ENCODE results near the gene NUP98.

GRCh38 chr11:3764266-3764665 is 33.1 kb downstream of the NUP98 start:
- TF ChIP-seq, protein P1, sequence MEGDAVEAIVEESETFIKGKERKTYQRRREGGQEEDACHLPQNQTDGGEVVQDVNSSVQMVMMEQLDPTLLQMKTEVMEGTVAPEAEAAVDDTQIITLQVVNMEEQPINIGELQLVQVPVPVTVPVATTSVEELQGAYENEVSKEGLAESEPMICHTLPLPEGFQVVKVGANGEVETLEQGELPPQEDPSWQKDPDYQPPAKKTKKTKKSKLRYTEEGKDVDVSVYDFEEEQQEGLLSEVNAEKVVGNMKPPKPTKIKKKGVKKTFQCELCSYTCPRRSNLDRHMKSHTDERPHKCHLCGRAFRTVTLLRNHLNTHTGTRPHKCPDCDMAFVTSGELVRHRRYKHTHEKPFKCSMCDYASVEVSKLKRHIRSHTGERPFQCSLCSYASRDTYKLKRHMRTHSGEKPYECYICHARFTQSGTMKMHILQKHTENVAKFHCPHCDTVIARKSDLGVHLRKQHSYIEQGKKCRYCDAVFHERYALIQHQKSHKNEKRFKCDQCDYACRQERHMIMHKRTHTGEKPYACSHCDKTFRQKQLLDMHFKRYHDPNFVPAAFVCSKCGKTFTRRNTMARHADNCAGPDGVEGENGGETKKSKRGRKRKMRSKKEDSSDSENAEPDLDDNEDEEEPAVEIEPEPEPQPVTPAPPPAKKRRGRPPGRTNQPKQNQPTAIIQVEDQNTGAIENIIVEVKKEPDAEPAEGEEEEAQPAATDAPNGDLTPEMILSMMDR (IDR thresholded peaks at IDR 0.05; ENCODE audit: poor library complexity) = no peak
- TF ChIP-seq EZH2 (IDR thresholded peaks at IDR 0.05; ENCODE audit: borderline replicate concordance) (no peak), EZH2phosphoT487 (IDR thresholded peaks at IDR 0.05; ENCODE audit: low read depth, severe bottlenecking, unreplicated experiment) (no peak)
